Stomach (tissue), 9 donors: ENCODE measurements around the gene RCOR1. TPM values are rescaled to one million over a fixed set of nuclear protein-coding genes. Genes with fewer than 3 reads are reported as not detected.

ENCODE experiments used
- DNase-seq, 2 donors: peaks; one replicate each; pipeline versions ENCODE4 v3.0.0 to v3.0.0-alpha.2; 2013 to 2019
- H3K27ac ChIP-seq, 5 donors: fragments of 200-600 bp in 4 of 5; sonication (generic) in 4 of 5; one replicate each; pipeline ENCODE4 v1.5.1; 2013 to 2019; ENCODE audit warnings: mild to moderate bottlenecking in 1 of 5, moderate library complexity in 1 of 5
- H3K27me3 ChIP-seq, 3 donors: fragments of 200-600 bp; sonication (generic); one replicate each; pipeline ENCODE4 v1.5.1; 2017 to 2019; ENCODE audit warnings: mixed run types in 1 of 3
- H3K36me3 ChIP-seq, 4 donors: fragments of 200-600 bp; sonication (generic); 1 replicate in 3 of 4; 2 replicates in 1 of 4; pipeline ENCODE4 v1.5.1; 2016 to 2019
- H3K4me1 ChIP-seq, 4 donors: fragments of 200-600 bp; sonication (generic); one replicate each; pipeline ENCODE4 v1.5.1; 2016 to 2019
- H3K4me3 ChIP-seq, 4 donors: fragments of 200-600 bp; sonication (generic) in 3 of 4; one replicate each; pipeline ENCODE4 v1.5.1; 2016 to 2019; ENCODE audit warnings: mild to moderate bottlenecking in 1 of 4
- H3K9me3 ChIP-seq, 4 donors: fragments of 200-600 bp; sonication (generic); one replicate each; pipeline ENCODE4 v1.5.1; 2016 to 2019
- EP300 ChIP-seq: sonication (generic); formaldehyde crosslinking; IDR thresholded peaks from one replicate; pipeline ENCODE4 v1.6.1; 2017; ENCODE audit warnings: antibody characterized with exemption
- POLR2A ChIP-seq, 4 donors: fragments of 450-650 bp; IDR thresholded peaks; one replicate each; pipeline ENCODE4 v1.6.1; 2016; ENCODE audit warnings: antibody characterized with exemption in 4 of 4, control low read depth in 2 of 4, mild to moderate bottlenecking in 1 of 4, moderate library complexity in 1 of 4
- POLR2AphosphoS5 ChIP-seq, 3 donors: sonication (generic); formaldehyde crosslinking; IDR thresholded peaks; one replicate each; pipeline ENCODE4 v1.6.1; 2016; ENCODE audit warnings: antibody characterized with exemption in 3 of 3
- WGBS, 5 donors: extraction: QIAGEN DNeasy Blood & Tissue Kit in 3 of 5; methylation state at CpG; one replicate each; pipeline versions ENCODE4 v1.1.5 to v1.1.7; 2013 to 2018; 5-methylcytosine and 5-hydroxymethylcytosine counted together
- intact Hi-C: fragments of 100-400 bp; cut with DNase I; formaldehyde crosslinking; loops from one replicate; pipeline ENCODE4 v1.15.1; 2023; ENCODE audit warnings: low total_unique reads
- polyA plus RNA-seq, 3 donors: library from polyadenylated mRNA; stranded (reverse); fragments of 200-250 nt; gene quantifications; one replicate each; pipeline ENCODE4 v1.2.3, GENCODE V29; 2013
- total RNA-seq, 5 donors: library from RNA; depleted of rRNA; stranded (reverse); fragments of >200 nt; gene quantifications; one replicate each; pipeline versions ENCODE4 v1.1.0 to v1.2.3, GENCODE V29; 2014 to 2016
- TF ChIP-seq, protein P1 (sequence below), 7 experiments: fragments of 450-650 bp in 4 of 7; fragments of 200-600 bp in 3 of 7; sonication (generic) in 3 of 7; IDR thresholded peaks; one replicate each; pipeline ENCODE4 v1.5.1; 2016 to 2019; ENCODE audit warnings: antibody characterized with exemption in 7 of 7, control low read depth in 2 of 7, mild to moderate bottlenecking in 1 of 7
- donor health status: healthy with polysubstance abuse.
- donor health status: Bipolar disorder and iron deficiency.
- donor health status: healthy.

Gene RCOR1
- total and polyA plus RNA-seq, 8 donors = 4.9 to 60.7 (median 8.3) TPM

GRCh38 chr14:102626530-102626929 lies 34.1 kb downstream of the RCOR1 start:
- Histone ChIP-seq H3K36me3 (no peaks in the 10 kb centered on the region), H3K9me3 (no peaks in the 10 kb centered on the region), H3K4me1 (peaks cover 14 to 68% (median 31%) of the 10 kb centered on the region in 4 donors), H3K4me3 (no peak overlapping the region), H3K27me3 (no peaks in the 10 kb centered on the region), H3K27ac (no peak overlapping the region)
- 69 to 85% (median 84%) methylated on average over 1 of the region's 1 CpG for WGBS, 5 donors
- no peak for DNase-seq
- intact Hi-C loops = no loop called here
- no peak for TF ChIP-seq POLR2A (IDR thresholded peaks at IDR 0.05)
- TF ChIP-seq, protein P1, sequence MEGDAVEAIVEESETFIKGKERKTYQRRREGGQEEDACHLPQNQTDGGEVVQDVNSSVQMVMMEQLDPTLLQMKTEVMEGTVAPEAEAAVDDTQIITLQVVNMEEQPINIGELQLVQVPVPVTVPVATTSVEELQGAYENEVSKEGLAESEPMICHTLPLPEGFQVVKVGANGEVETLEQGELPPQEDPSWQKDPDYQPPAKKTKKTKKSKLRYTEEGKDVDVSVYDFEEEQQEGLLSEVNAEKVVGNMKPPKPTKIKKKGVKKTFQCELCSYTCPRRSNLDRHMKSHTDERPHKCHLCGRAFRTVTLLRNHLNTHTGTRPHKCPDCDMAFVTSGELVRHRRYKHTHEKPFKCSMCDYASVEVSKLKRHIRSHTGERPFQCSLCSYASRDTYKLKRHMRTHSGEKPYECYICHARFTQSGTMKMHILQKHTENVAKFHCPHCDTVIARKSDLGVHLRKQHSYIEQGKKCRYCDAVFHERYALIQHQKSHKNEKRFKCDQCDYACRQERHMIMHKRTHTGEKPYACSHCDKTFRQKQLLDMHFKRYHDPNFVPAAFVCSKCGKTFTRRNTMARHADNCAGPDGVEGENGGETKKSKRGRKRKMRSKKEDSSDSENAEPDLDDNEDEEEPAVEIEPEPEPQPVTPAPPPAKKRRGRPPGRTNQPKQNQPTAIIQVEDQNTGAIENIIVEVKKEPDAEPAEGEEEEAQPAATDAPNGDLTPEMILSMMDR (IDR thresholded peaks at IDR 0.05) = no peak
- no peak for TF ChIP-seq EP300
- TF ChIP-seq POLR2AphosphoS5 (IDR thresholded peaks at IDR 0.05) = no peak

DNA sequence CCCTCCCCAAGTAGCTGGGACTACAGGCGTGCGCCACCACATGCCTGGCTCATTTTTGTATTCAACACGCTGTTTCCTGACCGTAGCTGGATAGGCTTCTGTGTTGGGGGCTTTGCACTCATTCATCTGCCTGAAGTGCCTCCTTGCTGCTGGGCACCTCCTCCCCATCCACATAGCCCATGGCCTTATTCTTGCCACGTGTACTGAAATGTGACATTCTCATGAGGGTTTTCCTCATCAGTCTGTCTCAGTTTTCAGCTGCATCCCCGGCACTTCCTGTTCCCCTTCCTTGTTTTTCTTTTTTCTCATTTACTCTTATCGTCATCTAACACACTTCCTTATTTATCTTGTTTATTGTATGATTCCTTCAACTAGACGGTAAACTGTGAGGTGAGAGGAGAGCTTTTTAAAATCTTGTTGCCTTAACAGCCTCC lies 36.6 kb downstream of the RCOR1 start:
- TF ChIP-seq, protein P1 (IDR thresholded peaks at IDR 0.05) = no peak
- TF ChIP-seq POLR2A (IDR thresholded peaks at IDR 0.05) (no peak), POLR2AphosphoS5 (IDR thresholded peaks at IDR 0.05) (no peak)
- no peaks in the 10 kb centered on the region for H3K9me3 ChIP-seq
- no peaks in the 10 kb centered on the region for H3K27me3 ChIP-seq
- no peaks in the 10 kb centered on the region for H3K36me3 ChIP-seq
- intact Hi-C loops = no loop called here
- 55 to 65% (median 59%) methylated on average over 8 of the region's 8 CpGs for WGBS, 5 donors
- H3K4me3 ChIP-seq = no peak overlapping the region
- peaks cover 14 to 54% (median 28%) of the 10 kb centered on the region in 4 donors for H3K4me1 ChIP-seq
- peak in 1 of 2 donors; percentile 19 for DNase-seq
- peak overlapping the region in 2 of 5 donors; percentile 28 to 41 for H3K27ac ChIP-seq

DNA sequence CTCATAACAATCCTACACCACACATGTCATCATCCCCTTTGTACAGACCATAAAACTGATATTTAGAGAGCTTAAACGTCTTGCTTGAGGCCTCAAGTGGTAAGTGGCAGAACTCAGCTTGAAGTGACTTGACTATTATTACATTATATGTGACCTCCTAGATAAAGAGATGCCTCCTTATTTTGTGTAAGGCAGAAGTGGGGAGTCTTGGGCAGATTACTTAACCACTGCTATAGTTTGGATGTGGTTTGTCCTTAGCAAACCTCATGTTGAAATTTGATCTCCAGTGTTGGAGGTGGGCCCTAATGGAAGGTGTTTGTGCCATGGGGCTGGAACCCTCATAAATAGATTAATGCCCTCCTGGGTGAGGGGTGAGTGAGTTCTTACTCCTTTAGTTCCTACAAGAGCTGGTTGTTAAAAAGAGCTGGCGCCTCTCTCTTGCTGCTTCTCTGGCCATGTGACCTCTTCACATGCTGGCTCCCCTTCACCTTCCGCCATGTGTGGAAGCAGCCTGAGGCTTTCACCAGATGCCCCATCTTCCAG lies 37.4 kb downstream of the RCOR1 start:
- Histone ChIP-seq H3K4me3 (no peak overlapping the region), H3K27ac (peak overlapping the region in 2 of 5 donors; percentile 28 to 41), H3K27me3 (no peaks in the 10 kb centered on the region), H3K36me3 (no peaks in the 10 kb centered on the region), H3K9me3 (no peaks in the 10 kb centered on the region), H3K4me1 (peaks cover 14 to 54% (median 28%) of the 10 kb centered on the region in 4 donors)
- 52 to 78% (median 70%) methylated on average over 2 to 3 of the region's 3 CpGs for WGBS, 5 donors
- no peak for TF ChIP-seq EP300
- TF ChIP-seq, protein P1 (IDR thresholded peaks at IDR 0.05) = no peak
- intact Hi-C loops = no loop called here
- no peak for DNase-seq

DNA sequence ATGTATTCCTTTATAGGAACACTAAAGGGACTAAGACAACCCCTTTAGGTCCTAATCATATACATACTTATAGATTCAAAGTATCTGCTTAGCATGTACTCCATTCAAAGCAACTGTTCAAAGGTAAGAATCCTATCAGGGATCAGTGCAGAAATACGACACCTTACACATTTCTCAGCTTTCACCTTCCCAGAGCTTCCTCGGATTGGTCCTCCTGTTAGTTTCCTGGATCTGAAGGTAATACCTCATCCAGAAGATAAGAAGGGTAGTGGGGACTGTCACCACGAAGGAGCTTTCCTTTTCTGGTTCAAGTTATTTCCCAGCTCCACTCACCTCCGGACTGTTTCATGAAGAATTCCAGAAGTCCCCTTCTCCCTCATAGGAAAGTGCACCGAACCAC lies 38.0 kb downstream of the RCOR1 start:
- H3K4me3 ChIP-seq = no peak overlapping the region
- H3K9me3 ChIP-seq = no peaks in the 10 kb centered on the region
- H3K27ac ChIP-seq = no peak overlapping the region
- intact Hi-C loops = no loop called here
- TF ChIP-seq EP300 (no peak), POLR2AphosphoS5 (IDR thresholded peaks at IDR 0.05) (no peak), POLR2A (IDR thresholded peaks at IDR 0.05) (no peak)
- TF ChIP-seq, protein P1 (IDR thresholded peaks at IDR 0.05) = no peak
- peak in 1 of 2 donors; percentile 24 for DNase-seq
- no peaks in the 10 kb centered on the region for H3K36me3 ChIP-seq
- H3K27me3 ChIP-seq = no peaks in the 10 kb centered on the region
- H3K4me1 ChIP-seq = peaks cover 14 to 54% (median 28%) of the 10 kb centered on the region in 4 donors
- 52 to 64% (median 55%) methylated on average over 5 of the region's 5 CpGs for WGBS, 5 donors
